Activated CD4-positive, CD25-positive, alpha-beta regulatory T cell treated with anti-CD3 and anti-CD28 coated beads, Interleukin-2, amount 50 U/mL, for 24 hours (primary cell): Measurements from ENCODE around the gene NCMAP.
A peak's percentile ranks its signal among the peaks of the same experiment; 100 is the strongest.
"Not testable (repeated sequence)": the region's sequence is repeated elsewhere in the genome, so short reads cannot be mapped to it uniquely, and the experiment has no call there.

ENCODE experiments used
- ATAC-seq, 2 donors: fragments of 150-1000 bp; cut with Tn5 transposase; one replicate each; pipeline ENCODE4 v1.10.0; 2021; ENCODE audit warnings: mild to moderate bottlenecking in 1 of 2, moderate library complexity in 1 of 2

The NCMAP gene, protein sequence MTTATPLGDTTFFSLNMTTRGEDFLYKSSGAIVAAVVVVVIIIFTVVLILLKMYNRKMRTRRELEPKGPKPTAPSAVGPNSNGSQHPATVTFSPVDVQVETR

DNA sequence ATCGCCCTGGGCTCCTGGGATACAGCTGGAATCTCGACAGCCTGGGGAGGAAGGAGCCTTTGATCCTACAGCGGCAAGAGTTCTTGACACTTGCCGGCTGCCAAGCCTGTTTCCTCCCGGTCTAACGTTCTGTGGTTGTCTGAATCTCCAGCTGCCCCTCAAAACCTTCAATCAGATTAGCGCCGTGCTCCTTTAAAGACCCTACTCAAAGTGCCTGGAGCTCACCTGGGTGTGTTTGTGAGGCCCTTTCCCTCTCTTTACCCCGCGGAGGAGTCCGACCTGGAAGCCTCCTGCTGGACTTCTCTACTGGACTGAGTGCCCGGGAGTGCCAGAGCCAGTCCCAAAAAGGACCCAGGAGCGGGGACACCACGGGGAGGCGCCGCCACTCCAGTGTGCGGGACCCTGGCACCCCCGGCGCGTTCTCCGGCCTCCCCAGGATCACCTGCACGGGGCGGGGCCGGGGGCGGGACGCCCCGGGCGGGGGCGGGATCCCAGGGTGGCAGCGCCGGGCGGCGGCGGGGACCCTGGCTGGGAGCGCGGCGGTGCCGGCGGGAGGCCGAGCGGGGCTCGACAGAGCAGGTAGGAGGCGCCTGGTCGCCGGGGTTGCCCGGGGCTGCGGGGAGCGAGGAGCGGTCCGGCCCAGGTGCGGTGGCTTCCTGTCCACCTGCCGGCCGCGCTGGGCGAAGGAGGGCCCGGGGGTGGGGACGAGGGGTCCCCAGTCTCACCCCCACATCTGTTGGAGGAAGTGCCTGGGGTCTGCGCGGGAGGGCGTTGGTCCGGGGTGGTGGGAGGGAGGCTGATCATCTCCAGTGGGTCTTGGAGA, at the start of gene NCMAP:
Gene NCMAP, plus strand, starts transcription at position 497 of the 823 bp plus-strand sequence. CDS start 39,344 bp downstream, outside the sequence.
- ATAC-seq = peak; percentile 51 to 61

DNA sequence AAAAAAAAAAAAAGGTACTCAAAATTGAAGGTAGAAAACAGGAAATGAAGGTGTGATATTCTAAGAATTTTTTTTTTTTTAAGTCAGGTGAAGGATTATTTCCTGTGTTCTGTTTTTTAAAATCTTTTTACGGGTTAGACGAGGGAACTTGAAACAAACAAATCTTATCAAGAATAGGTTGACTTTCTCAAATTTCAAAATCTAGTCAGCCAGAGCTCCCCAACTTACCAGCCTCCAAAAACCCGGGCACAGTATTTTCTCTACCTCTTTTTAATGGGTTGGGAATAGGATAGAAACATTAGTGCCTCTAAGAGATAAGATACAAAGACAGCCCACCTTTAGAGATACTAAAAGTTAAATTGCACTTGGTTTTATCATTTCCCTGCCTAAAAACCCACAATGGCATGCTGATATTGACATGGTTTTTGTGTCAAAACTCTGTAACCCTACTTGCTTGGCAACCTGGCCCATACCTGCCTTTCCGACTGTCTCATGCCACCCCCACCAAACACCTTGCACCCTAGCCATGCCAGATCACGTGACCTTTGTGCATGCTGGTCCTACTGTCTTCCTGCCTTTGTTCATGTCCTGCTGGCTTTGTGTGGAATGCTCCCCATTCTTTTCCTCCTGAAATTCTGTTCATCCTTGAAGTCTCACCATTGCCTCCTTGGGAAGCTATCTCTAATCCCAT, 49.1 kb upstream of the NCMAP start:
- no peak for ATAC-seq

DNA sequence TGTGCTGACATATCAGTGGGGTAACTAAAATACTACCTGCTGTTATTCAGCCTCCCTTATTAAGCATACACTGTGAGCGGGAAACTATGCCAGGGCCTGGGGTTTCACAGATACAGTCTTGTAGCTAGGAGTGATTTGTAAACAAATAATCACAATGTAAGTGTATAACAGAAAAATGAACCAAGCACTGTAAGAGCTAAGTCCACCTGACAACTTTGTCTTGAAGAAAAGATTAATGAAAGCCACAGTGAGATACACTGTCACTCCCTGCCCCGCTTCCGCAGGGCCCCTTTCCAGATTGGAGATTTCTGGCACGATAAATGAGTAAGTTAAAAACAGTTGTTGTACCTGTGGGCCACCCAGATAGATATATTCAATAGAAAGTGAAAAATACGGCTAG, 48.5 kb upstream of the NCMAP start:
- ATAC-seq = no peak

DNA sequence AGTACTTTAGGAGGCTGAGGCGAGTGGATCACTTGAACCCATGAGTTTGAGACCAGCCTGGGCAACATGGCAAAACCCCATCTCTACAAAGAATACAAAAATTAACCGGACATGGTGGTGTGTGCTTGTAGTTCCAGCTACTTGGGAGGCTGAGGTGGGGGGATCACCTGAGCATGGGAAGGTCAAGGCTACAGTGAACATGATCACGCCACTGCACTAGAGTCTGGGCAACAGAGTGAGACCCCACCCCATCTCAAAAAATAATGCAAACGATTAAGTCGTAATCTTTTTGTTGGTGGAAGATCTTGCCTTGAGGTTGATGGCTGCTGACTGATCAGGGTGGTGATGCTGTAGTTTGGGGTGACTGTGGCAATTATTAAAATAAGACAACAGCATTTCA, 47.0 kb upstream of the NCMAP start:
- ATAC-seq = no peak

DNA sequence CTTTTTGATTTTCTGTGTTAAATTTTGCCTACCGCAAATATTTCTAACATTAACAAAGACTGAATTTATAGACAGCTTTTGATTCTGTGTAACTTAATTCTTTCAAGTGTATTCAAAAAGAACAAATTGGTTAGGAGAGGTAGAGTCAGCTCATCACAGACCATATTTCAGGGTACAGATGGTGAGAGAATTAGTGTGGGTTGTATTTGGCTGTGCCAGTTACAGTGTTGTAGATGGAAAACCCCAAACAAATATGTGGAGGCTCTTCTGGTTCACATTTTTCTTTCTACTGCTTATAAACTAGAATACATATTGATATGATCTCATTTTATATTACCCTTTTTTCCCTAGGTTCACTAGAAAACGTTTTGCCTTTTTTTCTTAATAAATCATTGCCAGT, 42.2 kb upstream of the NCMAP start:
- no peak for ATAC-seq

DNA sequence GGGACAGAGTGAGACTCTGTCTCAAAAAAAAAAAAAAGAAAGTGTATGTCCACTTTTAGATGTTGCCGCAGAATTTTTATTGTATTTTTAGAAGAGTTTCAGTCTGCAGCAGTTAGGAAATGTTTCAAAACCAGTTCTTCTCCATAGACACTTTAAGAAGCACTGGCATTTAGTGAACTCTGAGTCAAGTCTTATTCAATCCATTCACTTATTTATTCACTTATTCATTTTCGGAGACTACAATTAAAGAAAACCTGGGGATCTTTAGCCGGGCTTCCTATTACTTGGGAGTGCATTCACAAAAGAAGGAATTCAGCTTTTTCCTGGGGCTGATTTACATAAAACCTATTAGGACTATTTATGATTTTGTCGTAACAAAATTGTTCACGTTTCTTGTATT, 40.9 kb upstream of the NCMAP start:
- no peak for ATAC-seq

DNA sequence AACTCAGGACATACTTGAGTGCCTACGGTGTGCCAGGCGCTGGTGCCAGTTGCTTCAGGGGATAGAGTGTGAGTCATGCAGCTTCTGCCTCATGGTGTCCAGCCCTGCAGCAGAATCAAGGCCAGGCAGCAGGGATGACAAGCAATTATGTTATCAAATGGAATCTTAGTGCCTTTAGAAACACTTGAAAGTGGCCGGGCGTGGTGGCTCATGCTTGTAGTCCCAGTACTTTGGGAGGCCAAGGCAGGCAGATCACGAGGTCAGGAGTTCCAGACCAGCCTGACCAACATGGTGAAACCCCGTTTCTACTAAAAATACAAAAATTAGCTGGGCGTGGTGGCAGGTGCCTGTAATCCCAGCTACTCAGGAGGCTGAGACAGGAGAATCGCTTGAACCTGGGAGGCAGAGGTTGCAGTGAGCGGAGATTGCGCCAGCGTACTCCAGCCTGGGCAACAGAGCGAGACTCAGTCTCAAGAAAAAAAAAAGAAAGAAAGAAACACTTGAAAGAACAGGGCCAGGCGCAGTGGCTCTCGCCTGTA, 40.1 kb upstream of the NCMAP start:
- ATAC-seq = not testable (repeated sequence)

DNA sequence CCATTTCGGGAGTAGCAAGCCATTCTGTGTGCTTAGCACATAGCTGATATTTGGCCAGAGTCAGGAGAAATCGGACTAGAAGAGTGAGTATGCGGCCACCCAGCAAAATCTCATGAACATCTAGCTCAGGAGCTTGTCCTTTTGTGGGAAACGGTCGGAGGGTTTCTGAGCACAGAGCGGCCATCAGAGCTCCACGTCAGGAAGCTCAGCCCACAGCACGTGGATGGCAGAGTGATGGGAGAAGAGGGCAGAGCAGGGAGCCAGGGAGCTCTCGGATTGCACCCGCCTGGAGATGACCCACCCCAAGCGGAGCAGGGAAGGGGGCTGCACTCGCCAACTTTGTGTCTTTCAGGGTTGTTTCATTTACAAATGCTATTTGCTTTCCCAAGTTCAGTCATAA, 39.4 kb upstream of the NCMAP start:
- no peak for ATAC-seq

DNA sequence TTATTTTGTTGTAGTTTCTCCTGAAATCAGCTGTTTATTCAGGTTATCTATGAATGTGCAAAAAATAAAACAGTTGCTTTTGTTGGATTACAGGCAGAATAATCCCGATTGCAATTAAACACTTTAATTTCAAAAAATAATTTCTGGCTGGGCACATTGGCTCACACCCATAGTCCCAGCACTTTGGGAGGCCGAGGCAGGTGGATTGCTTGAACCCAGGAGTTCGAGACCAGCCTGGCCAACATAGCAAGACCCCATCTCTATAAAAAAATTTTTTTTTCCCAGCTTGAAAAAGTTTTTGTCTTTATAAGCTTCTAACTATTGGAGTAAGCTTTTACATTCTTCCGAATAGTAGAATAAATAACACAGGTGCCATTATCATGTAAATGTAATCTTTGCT, 38.0 kb upstream of the NCMAP start:
- no peak for ATAC-seq

DNA sequence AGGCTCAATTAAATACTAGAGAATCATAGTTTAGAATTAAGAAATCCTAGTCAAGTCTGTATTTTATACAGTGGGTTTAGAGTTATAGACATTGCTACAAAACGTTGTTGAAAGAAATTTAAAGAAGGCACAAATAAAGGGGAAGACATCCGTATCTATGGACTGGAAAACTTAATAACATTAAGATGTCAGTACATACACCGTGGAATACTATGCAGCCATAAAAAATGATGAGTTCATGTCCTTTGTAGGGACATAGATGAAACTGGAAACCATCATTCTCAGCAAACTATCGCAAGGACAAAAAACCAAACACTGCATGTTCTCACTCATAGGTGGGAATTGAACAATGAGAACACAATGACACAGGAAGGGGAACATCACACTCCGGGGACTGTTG, 35.6 kb upstream of the NCMAP start:
- ATAC-seq = not testable (repeated sequence)

DNA sequence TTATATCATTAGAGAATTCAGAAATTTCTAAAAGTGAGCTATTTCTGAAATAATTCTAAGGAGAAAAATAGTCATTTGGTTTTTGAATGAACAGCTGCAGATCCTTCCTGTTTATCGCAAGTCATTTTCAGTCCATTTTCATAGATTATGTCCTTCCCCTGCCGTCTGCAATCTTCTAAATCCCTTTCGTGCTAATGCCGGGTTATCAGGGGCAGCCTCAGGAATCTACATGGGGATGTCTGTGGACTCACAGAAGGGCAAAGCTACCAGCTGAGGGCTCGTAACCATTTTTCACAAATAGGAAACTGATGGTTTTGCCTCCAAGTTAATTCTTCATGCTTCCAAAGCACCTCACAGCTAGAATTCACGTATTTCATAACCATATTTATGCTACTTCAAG, 30.3 kb upstream of the NCMAP start:
- ATAC-seq = no peak

DNA sequence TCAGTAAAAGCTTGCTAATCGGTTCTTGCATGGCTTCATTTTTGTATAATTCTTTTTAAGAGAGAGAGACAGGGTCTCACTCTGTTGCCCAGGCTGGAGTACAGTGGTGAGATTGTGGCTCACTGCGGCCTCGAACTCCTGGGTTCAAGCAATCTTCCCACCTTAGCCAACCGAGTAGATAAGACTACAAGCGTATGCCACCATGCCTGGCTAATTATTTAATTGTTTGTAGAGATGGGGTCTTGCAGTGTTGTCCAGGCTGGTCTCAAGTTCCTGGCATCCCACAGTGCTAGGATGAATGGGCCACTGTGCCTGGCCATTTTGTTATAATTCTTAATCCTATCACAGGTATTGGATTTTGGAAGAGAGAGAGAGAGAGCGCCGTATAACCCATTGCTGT, 29.8 kb upstream of the NCMAP start:
- no peak for ATAC-seq

DNA sequence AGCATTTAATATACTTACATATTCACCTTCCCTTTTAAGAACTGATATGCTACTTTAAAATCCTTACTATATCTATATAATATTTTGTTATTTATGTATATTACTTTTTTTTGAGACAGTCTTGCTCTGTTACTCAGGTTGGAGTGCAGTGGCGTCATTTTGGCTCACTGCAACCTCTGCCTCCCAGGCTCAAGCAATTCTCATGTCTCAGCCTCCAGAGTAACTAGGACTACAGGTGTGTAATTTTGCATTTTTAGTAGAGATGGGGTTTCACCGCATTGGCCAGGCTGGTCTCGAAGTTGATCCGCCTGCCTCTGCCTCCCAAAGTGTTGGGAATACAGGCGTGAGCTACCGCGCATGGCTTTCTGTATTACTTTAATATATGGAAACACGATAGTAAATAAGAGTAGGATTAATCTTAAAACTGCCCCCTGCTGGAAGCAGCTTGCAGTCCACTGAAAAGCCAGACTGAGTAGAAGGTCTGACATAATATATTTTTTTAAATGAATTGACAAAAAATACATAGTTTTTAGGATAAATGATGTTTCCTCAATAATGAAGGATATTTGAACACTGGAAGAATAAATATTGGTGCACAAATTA, 28.8 kb upstream of the NCMAP start:
- ATAC-seq = peak; percentile 46 to 67

DNA sequence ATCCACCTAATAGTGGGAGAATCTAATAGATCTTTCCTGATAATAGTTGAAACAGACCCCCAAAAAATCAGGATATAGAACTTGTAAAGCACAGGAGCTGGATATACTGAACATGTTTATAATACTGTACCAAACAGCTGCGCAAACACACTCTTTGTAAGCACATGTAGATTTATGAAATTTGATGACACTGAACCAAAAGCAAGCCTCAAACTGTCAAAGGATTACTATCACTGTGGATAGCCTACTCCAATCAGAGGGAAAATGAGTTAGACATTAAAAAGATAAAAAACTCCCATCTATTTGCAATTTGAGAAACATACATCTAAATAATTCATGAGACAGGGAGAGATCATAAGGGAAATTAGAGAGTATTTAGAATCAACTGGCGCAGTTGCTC, 27.1 kb upstream of the NCMAP start:
- ATAC-seq = no peak

DNA sequence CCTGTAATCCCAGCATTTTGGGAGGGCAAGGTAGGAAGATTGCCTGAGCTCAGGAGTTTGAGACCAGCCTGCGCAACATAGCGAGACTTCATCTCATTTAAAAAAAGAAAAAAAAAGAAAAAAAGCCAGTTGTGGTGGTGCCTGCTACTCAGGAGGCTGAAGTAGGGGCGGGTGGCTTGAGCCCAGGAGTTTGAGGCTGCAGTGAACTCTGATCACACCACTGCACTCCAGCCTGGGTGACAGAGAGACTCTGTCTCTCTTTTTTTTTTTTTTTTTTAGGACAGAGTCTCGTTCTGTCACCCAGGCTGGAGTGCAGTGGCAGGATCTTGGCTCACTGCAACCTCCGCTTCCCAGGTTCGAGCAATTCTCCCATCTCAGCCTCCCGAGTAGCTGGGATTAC, 26.6 kb upstream of the NCMAP start:
- ATAC-seq = not testable (repeated sequence)

DNA sequence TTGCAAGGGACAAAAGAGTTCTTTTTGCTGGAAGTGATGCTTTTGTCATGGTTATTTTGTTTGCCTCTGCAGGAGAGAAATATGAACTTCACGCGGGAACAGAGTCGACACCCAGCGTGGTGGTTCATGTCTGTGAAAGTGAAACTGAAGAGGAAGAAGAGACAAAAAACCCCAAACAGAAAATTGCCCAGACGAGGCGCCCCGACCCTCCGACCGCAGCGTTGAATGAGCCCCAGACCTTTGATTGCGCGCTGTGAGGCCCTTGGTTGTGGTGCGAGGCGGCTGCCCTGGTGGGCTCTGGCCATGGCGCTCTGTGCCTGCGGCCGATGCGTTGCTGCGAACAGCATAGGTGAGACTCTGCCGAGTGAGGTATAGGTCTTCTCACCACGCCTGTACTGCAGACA, 20.9 kb upstream of the NCMAP start:
- ATAC-seq = peak; percentile 60 to 61

DNA sequence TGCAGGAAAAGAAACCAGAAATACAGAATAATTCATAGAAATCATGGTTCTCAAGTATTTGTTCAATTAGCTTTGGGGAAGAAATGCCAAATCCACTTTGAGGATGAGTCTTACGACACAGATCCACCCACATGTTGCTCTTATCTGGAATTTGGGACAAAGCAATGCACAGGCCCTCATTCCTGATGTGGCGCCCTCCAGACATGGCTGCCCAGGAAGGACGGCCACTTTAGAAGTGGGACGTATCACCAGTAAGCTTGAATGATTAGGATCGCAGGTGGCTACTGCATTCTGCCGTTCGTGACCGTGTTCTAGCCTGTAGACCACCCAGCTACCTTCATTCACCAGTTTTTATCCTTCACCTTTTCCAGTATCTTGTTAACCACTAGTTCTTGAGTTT, 20.1 kb upstream of the NCMAP start:
- ATAC-seq = no peak

DNA sequence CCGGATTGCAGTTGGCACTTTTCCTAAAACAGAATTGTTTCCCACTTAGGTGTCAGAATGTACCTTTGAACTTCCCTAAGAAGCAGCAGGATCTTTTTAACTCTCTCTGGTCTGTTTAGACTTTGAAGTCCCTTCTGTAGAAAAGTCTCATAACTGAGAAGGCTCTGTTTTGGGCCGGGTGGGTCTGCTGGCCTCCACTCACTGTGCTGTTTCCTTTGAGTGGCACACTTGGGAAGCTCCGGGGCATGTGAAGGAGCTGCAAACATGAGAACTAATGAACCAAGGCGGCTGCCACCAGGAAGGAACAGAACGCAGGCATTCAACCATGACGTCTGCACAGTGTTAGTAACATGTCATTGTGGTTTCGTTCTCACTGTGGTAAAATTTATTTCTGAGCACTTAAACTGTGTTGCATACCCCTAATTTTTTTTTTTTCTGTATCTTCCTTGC, 19.5 kb upstream of the NCMAP start:
- peak; percentile 51 to 65 for ATAC-seq

DNA sequence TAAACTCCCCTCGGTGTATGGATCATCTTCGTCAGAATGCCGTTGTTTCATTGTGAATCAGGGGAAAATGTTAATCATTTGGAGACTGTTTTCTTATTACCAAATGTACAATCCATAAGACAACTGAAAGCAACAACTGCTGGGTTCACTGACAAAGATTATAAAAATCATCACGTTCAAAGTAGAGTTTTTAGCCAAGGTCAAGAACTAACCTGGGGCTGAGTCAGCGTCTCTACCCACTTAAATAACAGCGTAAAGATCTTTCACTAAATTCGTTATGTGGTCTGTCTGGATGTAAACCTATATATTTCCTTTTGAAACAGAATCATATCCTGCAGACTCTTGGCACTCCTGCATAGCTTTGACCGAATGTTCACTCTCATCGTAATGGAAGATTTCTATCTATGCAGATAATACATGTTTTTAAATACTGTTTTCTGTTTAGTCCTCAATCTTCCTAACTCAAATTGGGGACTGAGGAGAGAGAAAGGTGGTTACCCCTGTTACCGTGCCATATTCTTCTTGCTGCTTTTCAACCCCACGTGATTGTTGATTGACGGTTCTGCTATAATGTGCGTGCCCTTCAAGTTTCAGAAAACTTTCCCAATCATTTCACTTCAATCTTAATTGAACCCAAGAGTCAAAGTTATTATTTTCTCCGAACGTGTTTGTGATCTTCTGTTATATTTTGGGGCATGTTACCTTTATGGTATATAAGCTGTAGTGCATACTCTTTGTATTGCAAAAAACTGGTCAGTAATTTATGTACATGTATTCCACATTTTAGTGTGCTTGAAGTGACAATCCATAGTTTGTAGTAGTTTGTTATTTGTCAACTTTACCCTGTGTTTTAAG, 15.6 kb upstream of the NCMAP start:
- peak; percentile 59 to 64 for ATAC-seq

DNA sequence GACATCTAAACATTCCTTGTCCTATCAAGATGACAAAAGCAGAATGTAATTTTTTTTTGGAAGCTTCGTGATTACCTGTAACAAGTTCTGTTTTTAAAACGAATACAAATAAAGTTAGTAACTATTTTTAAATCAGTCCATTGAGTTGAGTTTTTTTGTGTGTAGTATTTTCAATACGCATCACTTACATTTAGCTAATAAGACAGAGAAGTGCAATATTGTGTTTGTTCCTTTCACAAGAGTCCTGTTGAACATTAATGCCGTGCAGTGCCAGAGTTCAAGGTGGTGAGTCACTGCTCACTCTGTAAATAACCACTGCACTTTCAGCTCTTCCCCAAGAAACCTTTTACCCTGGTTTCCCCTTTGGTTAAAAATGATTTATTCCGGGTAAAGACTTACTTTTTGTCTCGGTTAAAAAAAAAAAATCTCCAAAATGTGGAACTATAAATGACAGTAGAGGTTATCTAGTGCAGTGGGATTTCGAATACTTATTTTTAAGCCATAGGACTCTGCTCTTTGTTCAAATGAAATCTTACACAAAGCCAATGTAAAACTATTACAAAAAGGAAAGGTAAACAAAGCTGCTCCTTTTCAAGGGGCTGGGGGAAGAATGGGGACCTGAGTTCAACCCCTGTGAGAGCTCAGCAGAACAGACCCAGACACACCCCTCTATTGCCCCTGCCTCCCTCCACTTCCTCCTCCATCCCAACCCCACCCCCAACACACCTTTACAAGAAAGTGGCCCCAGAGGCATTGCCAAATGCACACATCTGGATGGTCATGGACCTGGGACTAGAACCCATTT, 14.8 kb upstream of the NCMAP start:
- ATAC-seq = peak; percentile 62 to 73

DNA sequence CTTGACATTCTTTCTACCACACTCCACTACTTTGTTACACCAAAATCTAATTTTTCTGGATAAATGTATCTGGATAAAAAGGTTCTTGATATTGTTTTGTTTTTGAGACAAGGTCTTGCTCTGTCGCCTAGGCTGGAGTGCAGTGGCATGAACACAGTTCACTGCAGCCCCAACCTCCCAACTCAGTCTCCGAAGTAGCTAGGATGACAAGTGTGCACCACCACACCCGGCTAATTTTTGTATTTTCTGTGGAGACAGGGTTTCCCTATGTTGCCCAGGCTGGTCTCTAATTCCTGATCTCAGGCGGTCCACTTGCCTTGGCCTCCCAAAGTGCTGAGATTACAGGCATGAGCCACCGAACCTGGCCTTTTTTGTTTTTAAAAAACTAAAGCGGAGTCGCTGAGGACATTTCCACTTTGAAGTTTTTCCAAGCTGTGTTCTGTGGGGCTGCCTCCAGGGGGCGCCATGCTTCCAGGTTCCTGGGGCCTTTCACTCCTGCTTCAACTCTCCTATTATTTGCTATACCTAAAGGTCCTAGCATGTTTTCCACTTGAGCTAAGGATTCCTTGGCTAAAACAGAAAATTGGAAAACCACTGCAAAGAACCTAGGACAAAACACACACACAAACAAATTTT, 14.1 kb upstream of the NCMAP start:
- ATAC-seq = no peak
